Kidney epithelial cell (primary cell): Measurements from ENCODE around the gene PSMB3. TPM values are rescaled to one million over a fixed set of nuclear protein-coding genes. Genes with fewer than 3 reads are reported as not detected.

Experiments
- DNase-seq: peaks from one replicate; pipeline ENCODE4 v3.0.0-alpha.2; 2010; ENCODE audit warnings: low read depth
- H3K27me3 ChIP-seq: 2 replicates; pipeline ENCODE4 v1.6.0; 2011; ENCODE audit warnings: low read length; ENCODE audit not compliant: control insufficient read depth, insufficient read depth
- H3K36me3 ChIP-seq: 2 replicates; pipeline ENCODE4 v1.5.1; 2011; ENCODE audit warnings: low read length; ENCODE audit not compliant: control insufficient read depth, insufficient read depth
- H3K4me3 ChIP-seq: 2 replicates; pipeline ENCODE4 v1.5.1; 2011; ENCODE audit warnings: low read depth, mild to moderate bottlenecking, control low read depth, low read length
- CTCF ChIP-seq: IDR thresholded peaks from 2 replicates; pipeline ENCODE4 v1.5.1; 2011; ENCODE audit warnings: mild to moderate bottlenecking, moderate library complexity, low read length, control low read depth, inconsistent platforms; ENCODE audit not compliant: insufficient read depth, poor library complexity, severe bottlenecking
- total RNA-seq: library from RNA; depleted of rRNA; stranded (reverse); fragments of >200 nt; gene quantifications from 2 replicates; pipeline ENCODE4 v1.2.3, GENCODE V29; 2015

Gene PSMB3
- total RNA-seq, 1 donor from 2014 or later, result 166 TPM

GRCh38 chr17:38710604-38710962 is 42.0 kb upstream of the PSMB3 start:
- TF ChIP-seq CTCF, result no peak
- Histone ChIP-seq H3K27me3 (no peaks in the 10 kb centered on the region), H3K4me3 (no peak overlapping the region), H3K36me3 (peaks cover 5% of the 10 kb centered on the region)
- no peak for DNase-seq

GRCh38 chr17:38710985-38711384 is 41.6 kb upstream of the PSMB3 start:
- DNase-seq, result no peak
- Histone ChIP-seq H3K36me3 (peaks cover 5% of the 10 kb centered on the region), H3K27me3 (no peaks in the 10 kb centered on the region), H3K4me3 (no peak overlapping the region)
- no peak for TF ChIP-seq CTCF

- Histone ChIP-seq H3K36me3 (peaks cover 5% of the 10 kb centered on the region), H3K27me3 (no peaks in the 10 kb centered on the region), H3K4me3 (no peak overlapping the region)
- TF ChIP-seq CTCF, result no peak
- no peak for DNase-seq
Observed at GRCh38 chr17:38711792-38712571, 40.6 kb upstream of the PSMB3 start.

GRCh38 chr17:38712593-38712992 is 39.9 kb upstream of the PSMB3 start:
- no peak overlapping the region for H3K4me3 ChIP-seq
- TF ChIP-seq CTCF, result no peak
- H3K36me3 ChIP-seq, result peaks cover 4% of the 10 kb centered on the region
- H3K27me3 ChIP-seq, result no peaks in the 10 kb centered on the region
- DNase-seq, result no peak

GRCh38 chr17:38713456-38714075 is 39.0 kb upstream of the PSMB3 start:
- Histone ChIP-seq H3K27me3 (no peaks in the 10 kb centered on the region), H3K36me3 (peaks cover 6% of the 10 kb centered on the region), H3K4me3 (no peak overlapping the region)
- DNase-seq, result no peak
- TF ChIP-seq CTCF, result no peak
